Panc1 (cell line): Measurements from ENCODE around the gene SCFD1. TPM values are rescaled to one million over a fixed set of nuclear protein-coding genes. Genes with fewer than 3 reads are reported as not detected.

Source experiments
- ATAC-seq: fragments of 200-7000 bp; cut with Tn5 transposase; 2 replicates; pipeline ENCODE4 v1.9.1; 2020; ENCODE audit warnings: mild to moderate bottlenecking, moderate library complexity
- BruUV-seq: library from RNA; stranded (reverse); fragments of 400-500 nt; replicated peaks from 2 replicates; lab custom pipeline; 2021; lab: Mats Ljungman, UMichigan
- CTCF ChIA-PET: fragments of 300-600 bp; sonication (Branson Sonifier 250); formaldehyde crosslinking; loops from one replicate; lab custom pipeline; 2022; ENCODE audit warnings: antibody characterized with exemption; lab: Charles Lee
- POLR2A ChIA-PET: fragments of 300-600 bp; sonication (Branson Sonifier 250); formaldehyde crosslinking; loops from one replicate; lab custom pipeline; 2022; ENCODE audit warnings: antibody characterized with exemption; lab: Charles Lee
- DNase-seq: peaks from one replicate; pipeline ENCODE4 v3.0.0-alpha.2; 2010; ENCODE audit warnings: low read depth, low spot score
- H3K27ac ChIP-seq: 2 replicates; pipeline ENCODE4 v1.5.1; 2011; ENCODE audit warnings: mild to moderate bottlenecking, low read length, inconsistent platforms
- H3K27me3 ChIP-seq: fragments of 200-500 bp; sonication (Bioruptor generic); 2 replicates; pipeline ENCODE4 v1.6.0; 2014; ENCODE audit warnings: low read length, inconsistent platforms; ENCODE audit not compliant: control insufficient read depth, insufficient read depth
- H3K36me3 ChIP-seq: fragments of 200-500 bp; sonication (Bioruptor generic); 2 replicates; pipeline ENCODE4 v1.5.1; 2014; ENCODE audit warnings: inconsistent platforms, mild to moderate bottlenecking, low read length, moderate library complexity; ENCODE audit not compliant: control insufficient read depth, insufficient read depth
- H3K4me1 ChIP-seq: 2 replicates; pipeline ENCODE4 v1.5.1; 2011; ENCODE audit warnings: inconsistent platforms, mild to moderate bottlenecking, low read length, moderate library complexity; ENCODE audit not compliant: control insufficient read depth, insufficient read depth
- H3K4me3 ChIP-seq, 2 experiments: 2 replicates each; pipeline ENCODE4 v1.5.1; 2011 to 2012; ENCODE audit warnings: low read depth in 2 of 2, low read length in 2 of 2, mild to moderate bottlenecking in 2 of 2, inconsistent platforms in 1 of 2, moderate library complexity in 1 of 2
- H3K9me3 ChIP-seq: fragments of 200-500 bp; sonication (Bioruptor generic); 2 replicates; pipeline ENCODE4 v1.5.1; 2014; ENCODE audit warnings: low read depth, mild to moderate bottlenecking, inconsistent platforms, low read length, moderate library complexity; ENCODE audit not compliant: control insufficient read depth, insufficient read depth
- CTCF ChIP-seq: fragments of 450-650 bp; IDR thresholded peaks from 2 replicates; pipeline ENCODE4 v1.5.1; 2017; ENCODE audit warnings: mild to moderate bottlenecking
- POLR2AphosphoS5 ChIP-seq: IDR thresholded peaks from 2 replicates; pipeline ENCODE4 v1.6.1; 2012; ENCODE audit warnings: mild to moderate bottlenecking, low read depth, low read length, moderate library complexity
- REST ChIP-seq, 2 experiments: IDR thresholded peaks; 2 replicates each; pipeline ENCODE4 v1.6.1; 2011 to 2012; ENCODE audit warnings: low read depth in 2 of 2, control low read depth in 1 of 2, low read length in 1 of 2, mild to moderate bottlenecking in 1 of 2, moderate library complexity in 1 of 2; ENCODE audit not compliant: insufficient read depth in 1 of 2
- SIN3A ChIP-seq: IDR thresholded peaks from 2 replicates; pipeline ENCODE4 v1.6.1; 2012; ENCODE audit warnings: low read depth, mild to moderate bottlenecking, low read length, moderate library complexity, borderline replicate concordance; ENCODE audit not compliant: insufficient read depth
- TCF7L2 ChIP-seq: IDR thresholded peaks from 2 replicates; pipeline ENCODE4 v1.6.1; 2011; ENCODE audit warnings: mild to moderate bottlenecking, low read depth, low read length, inconsistent platforms
- in situ Hi-C: cut with HindIII; loops from 2 replicates; pipeline ENCODE4 v1.10.0; 2016; ENCODE audit warnings: low sequenced_read_pairs, low pct_unique_long_range_greater_than_20kb
- intact Hi-C: fragments of 100-400 bp; cut with micrococcal nuclease; formaldehyde crosslinking; loops from one replicate; pipeline ENCODE4 v1.10.0; 2022; ENCODE audit not compliant: unreplicated experiment
- total RNA-seq: library from RNA; stranded (reverse); gene quantifications from one replicate; pipeline ENCODE4 v1.2.1, GENCODE V29; 2021; ENCODE audit not compliant: unreplicated experiment

Gene SCFD1
- total RNA-seq, 1 experiment from 2014 or later, result 43.8 TPM

- no peak for DNase-seq
- ChIA-PET POLR2A (no interaction called here), CTCF (no interaction called here)
- Histone ChIP-seq H3K27me3 (no peaks in the 10 kb centered on the region), H3K27ac (no peak overlapping the region), H3K4me1 (no peaks in the 10 kb centered on the region), H3K9me3 (peaks cover 10% of the 10 kb centered on the region), H3K4me3 (no peak overlapping the region), H3K36me3 (no peaks in the 10 kb centered on the region)
- TF ChIP-seq POLR2AphosphoS5, result no peak
- no peak for ATAC-seq
- intact Hi-C loops, result no loop called here
- no TSS peak for BruUV-seq
- in situ Hi-C loops, result no loop called here
Observed at GRCh38 chr14:30759172-30760125, 137.3 kb downstream of the SCFD1 start.

- in situ Hi-C loops, result no loop called here
- no peak for TF ChIP-seq CTCF
- TF ChIP-seq TCF7L2, result no peak
- no peak for TF ChIP-seq POLR2AphosphoS5
- no peak for TF ChIP-seq SIN3A
- no peak for TF ChIP-seq REST (IDR thresholded peaks at IDR 0.05; ENCODE audit: insufficient read depth in 1 of 2, low read depth in 2 of 2, low read length in 1 of 2)
- Histone ChIP-seq H3K27me3 (no peaks in the 10 kb centered on the region), H3K9me3 (peaks cover 10% of the 10 kb centered on the region), H3K27ac (no peak overlapping the region), H3K36me3 (no peaks in the 10 kb centered on the region), H3K4me3 (no peak overlapping the region), H3K4me1 (no peaks in the 10 kb centered on the region)
- ChIA-PET CTCF (no interaction called here), POLR2A (no interaction called here)
- no TSS peak for BruUV-seq
- DNase-seq (no peak), ATAC-seq (no peak)
- intact Hi-C loops, result no loop called here
Observed at GRCh38 chr14:30763891-30764290, 141.8 kb downstream of the SCFD1 start.

- TF ChIP-seq CTCF (no peak), TCF7L2 (no peak), POLR2AphosphoS5 (no peak), REST (IDR thresholded peaks at IDR 0.05; ENCODE audit: insufficient read depth in 1 of 2, low read depth in 2 of 2, low read length in 1 of 2) (no peak), SIN3A (no peak)
Observed at GRCh38 chr14:30767624-30768023, 145.5 kb downstream of the SCFD1 start.

More at GRCh38 chr14:30767624-30768023, 145.5 kb downstream of the SCFD1 start:
- Histone ChIP-seq H3K27ac (no peak overlapping the region), H3K9me3 (peaks cover 10% of the 10 kb centered on the region), H3K36me3 (no peaks in the 10 kb centered on the region), H3K27me3 (peaks cover 10% of the 10 kb centered on the region), H3K4me3 (no peak overlapping the region), H3K4me1 (no peaks in the 10 kb centered on the region)
- ATAC-seq, result no peak
- BruUV-seq, result no TSS peak
- ChIA-PET CTCF (no interaction called here), POLR2A (no interaction called here)
- in situ Hi-C loops (no loop called here), intact Hi-C loops (no loop called here)
- no peak for DNase-seq
